Testis (tissue), 2 donors: ENCODE results near the gene ARMC3.

ENCODE experiments used
- POLR2A ChIP-seq: fragments of 450-650 bp; IDR thresholded peaks from one replicate; pipeline ENCODE4 v1.6.1; 2017; ENCODE audit warnings: antibody characterized with exemption, mild to moderate bottlenecking, moderate library complexity
- TF ChIP-seq, protein P1 (sequence below), 3 experiments: fragments of 450-650 bp in 2 of 3; fragments of 200-600 bp in 1 of 3; sonication (generic) in 1 of 3; IDR thresholded peaks; one replicate each; pipeline ENCODE4 v1.5.1; 2016 to 2019; ENCODE audit warnings: antibody characterized with exemption in 3 of 3, mild to moderate bottlenecking in 2 of 3, moderate library complexity in 1 of 3

DNA sequence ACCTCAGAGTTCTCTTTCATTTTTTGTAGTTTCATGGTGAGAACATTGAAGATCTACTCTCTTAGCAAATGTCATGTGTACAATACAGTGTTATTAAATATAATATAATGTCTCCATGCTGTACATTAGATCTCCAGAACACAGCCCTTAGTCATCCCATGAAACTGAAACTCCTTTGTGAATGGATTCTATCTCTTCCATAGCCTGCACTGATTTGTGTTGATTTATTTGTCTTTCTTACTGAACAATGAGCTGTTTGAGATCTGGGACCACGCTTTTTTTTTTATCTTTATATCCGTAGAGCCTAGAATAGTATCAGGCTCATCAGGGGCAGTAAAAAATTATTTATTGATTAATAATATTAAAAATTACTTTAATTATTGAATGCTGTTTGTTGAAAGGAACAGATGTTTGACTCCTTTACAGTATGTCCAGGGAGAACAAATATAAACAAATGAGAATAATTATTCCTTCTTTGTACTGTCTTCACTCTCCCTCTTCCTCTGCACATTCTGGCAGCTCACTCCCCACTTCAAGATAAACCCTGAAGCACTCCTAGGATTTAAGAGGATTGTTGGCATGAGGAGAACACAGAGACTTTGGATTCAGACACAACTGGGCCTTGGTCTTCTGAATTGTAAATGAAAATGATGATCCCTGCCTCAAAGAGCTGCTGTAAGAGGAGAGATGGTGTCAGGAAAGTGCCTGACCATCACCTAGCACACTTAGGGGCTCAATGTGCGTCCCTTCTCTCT lies 85.9 kb downstream of the ARMC3 start:
- TF ChIP-seq, protein P1, sequence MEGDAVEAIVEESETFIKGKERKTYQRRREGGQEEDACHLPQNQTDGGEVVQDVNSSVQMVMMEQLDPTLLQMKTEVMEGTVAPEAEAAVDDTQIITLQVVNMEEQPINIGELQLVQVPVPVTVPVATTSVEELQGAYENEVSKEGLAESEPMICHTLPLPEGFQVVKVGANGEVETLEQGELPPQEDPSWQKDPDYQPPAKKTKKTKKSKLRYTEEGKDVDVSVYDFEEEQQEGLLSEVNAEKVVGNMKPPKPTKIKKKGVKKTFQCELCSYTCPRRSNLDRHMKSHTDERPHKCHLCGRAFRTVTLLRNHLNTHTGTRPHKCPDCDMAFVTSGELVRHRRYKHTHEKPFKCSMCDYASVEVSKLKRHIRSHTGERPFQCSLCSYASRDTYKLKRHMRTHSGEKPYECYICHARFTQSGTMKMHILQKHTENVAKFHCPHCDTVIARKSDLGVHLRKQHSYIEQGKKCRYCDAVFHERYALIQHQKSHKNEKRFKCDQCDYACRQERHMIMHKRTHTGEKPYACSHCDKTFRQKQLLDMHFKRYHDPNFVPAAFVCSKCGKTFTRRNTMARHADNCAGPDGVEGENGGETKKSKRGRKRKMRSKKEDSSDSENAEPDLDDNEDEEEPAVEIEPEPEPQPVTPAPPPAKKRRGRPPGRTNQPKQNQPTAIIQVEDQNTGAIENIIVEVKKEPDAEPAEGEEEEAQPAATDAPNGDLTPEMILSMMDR (IDR thresholded peaks at IDR 0.05): no peak
- TF ChIP-seq POLR2A: no peak
